WI38 (cell line): ENCODE data around the gene CACNA1H.

ENCODE experiments used
- H3K4me3 ChIP-seq: 2 replicates; pipeline ENCODE4 v1.5.1; 2011; ENCODE audit warnings: low read depth, mild to moderate bottlenecking, control low read depth, low read length
- CTCF ChIP-seq: IDR thresholded peaks from 2 replicates; pipeline ENCODE4 v1.5.1; 2012; ENCODE audit warnings: low read depth, mild to moderate bottlenecking, control low read depth, low read length

Gene CACNA1H

GRCh38 chr16:1260101-1260680 is 107.3 kb downstream of the CACNA1H start:
- no peak overlapping the region for H3K4me3 ChIP-seq
- no peak for TF ChIP-seq CTCF

- no peak overlapping the region for H3K4me3 ChIP-seq
- no peak for TF ChIP-seq CTCF
These were observed 108.4 kb downstream of the CACNA1H start for GRCh38 chr16:1261131-1261892.

GRCh38 chr16:1262210-1262845 is 109.4 kb downstream of the CACNA1H start:
- TF ChIP-seq CTCF, result no peak
- H3K4me3 ChIP-seq, result no peak overlapping the region

GRCh38 chr16:1262846-1263221 is 109.9 kb downstream of the CACNA1H start:
- TF ChIP-seq CTCF, result no peak
- no peak overlapping the region for H3K4me3 ChIP-seq

GRCh38 chr16:1263591-1264344 is 110.9 kb downstream of the CACNA1H start:
- no peak for TF ChIP-seq CTCF
- no peak overlapping the region for H3K4me3 ChIP-seq

GRCh38 chr16:1264345-1265089 is 111.6 kb downstream of the CACNA1H start:
- no peak overlapping the region for H3K4me3 ChIP-seq
- TF ChIP-seq CTCF, result no peak
